Mammary epithelial cell (primary cell): ENCODE measurements around the gene EMC1.

Experiments
- EZH2 ChIP-seq: IDR thresholded peaks from 2 replicates; pipeline ENCODE4 v1.6.1; 2012; ENCODE audit warnings: low read length, inconsistent platforms, borderline replicate concordance
- TF ChIP-seq, protein P1 (sequence below), 2 donors: IDR thresholded peaks in 1 of 2; conservative IDR thresholded peaks in 1 of 2; 2 replicates each; pipeline ENCODE4 v1.5.1; 2011 to 2012; ENCODE audit warnings: inconsistent platforms in 2 of 2, low read length in 2 of 2, mild to moderate bottlenecking in 2 of 2, control low read depth in 1 of 2, low read depth in 1 of 2; ENCODE audit not compliant: insufficient read depth in 1 of 2; ENCODE audit errors: extremely low read depth in 1 of 2

GRCh38 chr1:19203440-19203839 is 47.9 kb downstream of the EMC1 start:
- TF ChIP-seq, protein P1, sequence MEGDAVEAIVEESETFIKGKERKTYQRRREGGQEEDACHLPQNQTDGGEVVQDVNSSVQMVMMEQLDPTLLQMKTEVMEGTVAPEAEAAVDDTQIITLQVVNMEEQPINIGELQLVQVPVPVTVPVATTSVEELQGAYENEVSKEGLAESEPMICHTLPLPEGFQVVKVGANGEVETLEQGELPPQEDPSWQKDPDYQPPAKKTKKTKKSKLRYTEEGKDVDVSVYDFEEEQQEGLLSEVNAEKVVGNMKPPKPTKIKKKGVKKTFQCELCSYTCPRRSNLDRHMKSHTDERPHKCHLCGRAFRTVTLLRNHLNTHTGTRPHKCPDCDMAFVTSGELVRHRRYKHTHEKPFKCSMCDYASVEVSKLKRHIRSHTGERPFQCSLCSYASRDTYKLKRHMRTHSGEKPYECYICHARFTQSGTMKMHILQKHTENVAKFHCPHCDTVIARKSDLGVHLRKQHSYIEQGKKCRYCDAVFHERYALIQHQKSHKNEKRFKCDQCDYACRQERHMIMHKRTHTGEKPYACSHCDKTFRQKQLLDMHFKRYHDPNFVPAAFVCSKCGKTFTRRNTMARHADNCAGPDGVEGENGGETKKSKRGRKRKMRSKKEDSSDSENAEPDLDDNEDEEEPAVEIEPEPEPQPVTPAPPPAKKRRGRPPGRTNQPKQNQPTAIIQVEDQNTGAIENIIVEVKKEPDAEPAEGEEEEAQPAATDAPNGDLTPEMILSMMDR (conservative IDR thresholded peaks at IDR 0.05 in 1 of 2, IDR thresholded peaks at IDR 0.05 in 1 of 2; ENCODE audit: extremely low read depth in 1 of 2, insufficient read depth in 1 of 2, low read depth in 1 of 2, low read length in 2 of 2) = no peak
- no peak for TF ChIP-seq EZH2
